ENCODE data around the gene HBG2. TPM values are rescaled to one million over a fixed set of nuclear protein-coding genes. Genes with fewer than 3 reads are reported as not detected.

Gene HBG2
- total and polyA plus RNA-seq, 5 donors from 2014 or later: not detected

DNA sequence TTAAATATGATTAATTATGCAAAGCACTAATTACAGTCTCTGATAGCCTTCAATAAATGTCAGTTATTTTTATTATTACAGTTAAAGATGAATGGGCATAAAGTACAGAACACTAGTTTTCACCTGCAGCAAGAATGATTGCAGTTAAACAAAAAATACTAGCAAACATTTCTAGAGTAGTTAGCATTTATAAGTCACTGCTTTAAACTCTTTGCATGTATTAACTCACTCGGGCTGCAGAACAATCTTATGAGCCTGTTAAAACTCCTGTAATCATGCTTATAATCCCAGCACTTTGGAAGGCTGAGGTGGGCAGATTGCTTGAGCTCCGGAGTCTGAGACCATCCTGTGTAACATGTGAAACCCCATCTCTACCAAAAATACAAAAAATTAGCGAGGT, 32.3 kb upstream of the HBG2 start:
- no peaks in the 10 kb centered on the region for H3K36me3 Mint-ChIP-seq
- no peaks in the 10 kb centered on the region for H3K4me1 ChIP-seq (ENCODE audit: control insufficient read depth, insufficient read depth, low read length, poor library complexity, severe bottlenecking)
- no peak overlapping the region for H3K27ac Mint-ChIP-seq
- no peak overlapping the region for H3K27ac ChIP-seq (ENCODE audit: insufficient read depth, low read length, poor library complexity, severe bottlenecking)
- no peaks in the 10 kb centered on the region for H3K9me3 ChIP-seq (ENCODE audit: control insufficient read depth in 2 of 2, low read length in 2 of 2)
- DNase-seq (no peak), ATAC-seq (ENCODE audit: low read depth in 2 of 2) (no peak)
- no peaks in the 10 kb centered on the region for H3K27me3 ChIP-seq (ENCODE audit: control insufficient read depth, insufficient read depth, low read length)
- H3K4me3 Mint-ChIP-seq: no peak overlapping the region
- H3K9me3 Mint-ChIP-seq: peaks cover 0 to 1% (median 0%) of the 10 kb centered on the region in 7 donors
- no peak overlapping the region for H3K4me3 ChIP-seq (ENCODE audit: low read depth, low read length)
- no peaks in the 10 kb centered on the region for H3K4me1 Mint-ChIP-seq
- peaks cover 5% of the 10 kb centered on the region for H3K27me3 Mint-ChIP-seq
- H3K36me3 ChIP-seq (ENCODE audit: control insufficient read depth, insufficient read depth, low read length): no peaks in the 10 kb centered on the region

DNA sequence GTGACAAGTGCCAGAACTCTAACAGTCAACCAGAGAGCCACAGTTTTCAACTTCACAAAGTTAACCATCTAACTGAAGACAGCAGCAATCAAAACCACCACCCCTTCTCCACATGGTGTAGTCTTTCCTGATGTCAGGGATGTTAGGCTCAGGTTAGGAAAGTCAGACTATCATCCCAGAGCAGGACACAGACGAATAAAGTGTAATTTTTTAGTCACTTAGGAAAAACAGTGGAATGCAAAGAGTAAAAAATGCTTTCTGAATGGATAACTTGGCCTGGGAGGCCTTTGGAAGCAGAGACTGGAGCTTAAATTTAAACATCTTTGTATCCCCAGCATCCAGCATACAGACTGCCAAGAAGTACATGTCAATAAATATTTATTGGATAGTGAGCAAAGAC, 31.8 kb upstream of the HBG2 start:
- no peak overlapping the region for H3K27ac Mint-ChIP-seq
- H3K9me3 Mint-ChIP-seq: peaks cover 0 to 1% (median 0%) of the 10 kb centered on the region in 7 donors
- Histone ChIP-seq H3K4me1 (ENCODE audit: control insufficient read depth, insufficient read depth, low read length, poor library complexity, severe bottlenecking) (no peaks in the 10 kb centered on the region), H3K36me3 (ENCODE audit: control insufficient read depth, insufficient read depth, low read length) (no peaks in the 10 kb centered on the region), H3K27ac (ENCODE audit: insufficient read depth, low read length, poor library complexity, severe bottlenecking) (no peak overlapping the region), H3K4me3 (ENCODE audit: low read depth, low read length) (no peak overlapping the region), H3K27me3 (ENCODE audit: control insufficient read depth, insufficient read depth, low read length) (no peaks in the 10 kb centered on the region), H3K9me3 (ENCODE audit: control insufficient read depth in 2 of 2, low read length in 2 of 2) (no peaks in the 10 kb centered on the region)
- DNase-seq (no peak), ATAC-seq (ENCODE audit: low read depth in 2 of 2) (no peak)
- H3K4me3 Mint-ChIP-seq: no peak overlapping the region
- peaks cover 5% of the 10 kb centered on the region for H3K27me3 Mint-ChIP-seq
- H3K36me3 Mint-ChIP-seq: no peaks in the 10 kb centered on the region
- no peaks in the 10 kb centered on the region for H3K4me1 Mint-ChIP-seq

DNA sequence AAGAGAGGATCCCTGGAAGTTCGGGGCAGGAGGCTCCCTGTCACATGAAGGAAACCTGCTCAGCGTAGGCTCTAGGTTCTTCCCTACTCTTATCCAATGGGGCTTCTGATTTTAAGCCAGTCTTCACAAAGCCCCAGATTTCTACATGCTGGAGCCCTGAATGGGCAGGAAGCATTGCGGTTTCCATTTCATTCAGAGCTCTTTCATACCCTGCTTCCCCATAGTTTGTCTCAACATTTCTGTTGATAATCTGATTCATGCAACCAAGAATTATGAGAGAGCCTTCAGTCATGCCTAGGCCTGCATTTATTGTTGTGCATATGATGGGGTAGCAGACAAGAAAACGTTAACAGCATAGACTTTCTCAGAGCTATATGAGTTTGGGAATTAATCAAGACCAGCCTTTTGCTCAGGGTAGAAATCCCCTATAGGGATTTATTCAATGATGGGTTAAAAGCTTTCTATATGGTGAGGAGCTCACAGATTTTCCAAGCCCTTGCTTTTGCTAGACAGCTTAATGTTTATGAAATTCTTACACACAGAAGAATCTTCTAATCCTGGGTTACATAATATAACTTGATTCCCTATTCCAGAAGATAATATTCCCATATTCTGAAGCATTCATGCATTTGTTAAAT, 31.2 kb upstream of the HBG2 start:
- H3K4me3 Mint-ChIP-seq: no peak overlapping the region
- ATAC-seq (ENCODE audit: low read depth in 2 of 2) (no peak), DNase-seq (no peak)
- Histone ChIP-seq H3K9me3 (ENCODE audit: control insufficient read depth in 2 of 2, low read length in 2 of 2) (no peaks in the 10 kb centered on the region), H3K4me3 (ENCODE audit: low read depth, low read length) (no peak overlapping the region), H3K36me3 (ENCODE audit: control insufficient read depth, insufficient read depth, low read length) (no peaks in the 10 kb centered on the region), H3K27ac (ENCODE audit: insufficient read depth, low read length, poor library complexity, severe bottlenecking) (no peak overlapping the region), H3K4me1 (ENCODE audit: control insufficient read depth, insufficient read depth, low read length, poor library complexity, severe bottlenecking) (no peaks in the 10 kb centered on the region), H3K27me3 (ENCODE audit: control insufficient read depth, insufficient read depth, low read length) (no peaks in the 10 kb centered on the region)
- no peaks in the 10 kb centered on the region for H3K36me3 Mint-ChIP-seq
- H3K27ac Mint-ChIP-seq: no peak overlapping the region
- H3K9me3 Mint-ChIP-seq: peaks cover 0 to 1% (median 0%) of the 10 kb centered on the region in 7 donors
- H3K27me3 Mint-ChIP-seq: peaks cover 5% of the 10 kb centered on the region
- no peaks in the 10 kb centered on the region for H3K4me1 Mint-ChIP-seq

DNA sequence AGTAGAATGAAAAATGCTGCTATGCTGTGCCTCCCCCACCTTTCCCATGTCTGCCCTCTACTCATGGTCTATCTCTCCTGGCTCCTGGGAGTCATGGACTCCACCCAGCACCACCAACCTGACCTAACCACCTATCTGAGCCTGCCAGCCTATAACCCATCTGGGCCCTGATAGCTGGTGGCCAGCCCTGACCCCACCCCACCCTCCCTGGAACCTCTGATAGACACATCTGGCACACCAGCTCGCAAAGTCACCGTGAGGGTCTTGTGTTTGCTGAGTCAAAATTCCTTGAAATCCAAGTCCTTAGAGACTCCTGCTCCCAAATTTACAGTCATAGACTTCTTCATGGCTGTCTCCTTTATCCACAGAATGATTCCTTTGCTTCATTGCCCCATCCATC, 30.1 kb upstream of the HBG2 start:
- Histone ChIP-seq H3K4me1 (ENCODE audit: control insufficient read depth, insufficient read depth, low read length, poor library complexity, severe bottlenecking) (no peaks in the 10 kb centered on the region), H3K9me3 (ENCODE audit: control insufficient read depth in 2 of 2, low read length in 2 of 2) (no peaks in the 10 kb centered on the region), H3K27ac (ENCODE audit: insufficient read depth, low read length, poor library complexity, severe bottlenecking) (no peak overlapping the region), H3K27me3 (ENCODE audit: control insufficient read depth, insufficient read depth, low read length) (no peaks in the 10 kb centered on the region), H3K4me3 (ENCODE audit: low read depth, low read length) (no peak overlapping the region), H3K36me3 (ENCODE audit: control insufficient read depth, insufficient read depth, low read length) (no peaks in the 10 kb centered on the region)
- ATAC-seq (ENCODE audit: low read depth in 2 of 2) (no peak), DNase-seq (no peak)
- H3K27me3 Mint-ChIP-seq: peaks cover 5% of the 10 kb centered on the region
- H3K4me1 Mint-ChIP-seq: no peaks in the 10 kb centered on the region
- H3K36me3 Mint-ChIP-seq: no peaks in the 10 kb centered on the region
- H3K4me3 Mint-ChIP-seq: no peak overlapping the region
- H3K9me3 Mint-ChIP-seq: peaks cover 0 to 1% (median 0%) of the 10 kb centered on the region in 7 donors
- H3K27ac Mint-ChIP-seq: no peak overlapping the region

DNA sequence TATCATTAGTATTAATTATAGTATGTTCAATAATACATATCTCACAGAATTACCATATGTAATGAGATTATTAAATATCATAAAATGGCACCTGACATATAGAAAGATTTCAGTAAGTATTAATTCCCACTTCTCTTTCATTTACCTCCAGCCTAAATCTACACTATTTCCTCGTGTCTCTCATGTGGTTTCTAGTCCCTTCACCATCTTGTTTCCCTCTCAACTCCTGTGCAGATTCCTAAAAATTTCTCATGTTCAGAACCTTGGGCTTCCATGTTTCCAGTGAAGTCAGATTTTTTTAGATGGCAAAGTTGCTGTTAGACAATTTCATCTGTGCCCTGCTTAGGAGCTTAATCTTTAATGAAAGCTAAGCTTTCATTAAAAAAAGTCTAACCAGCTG, 29.3 kb upstream of the HBG2 start:
- ATAC-seq (ENCODE audit: low read depth in 2 of 2): no peak
- no peaks in the 10 kb centered on the region for H3K27me3 ChIP-seq (ENCODE audit: control insufficient read depth, insufficient read depth, low read length)
- no peaks in the 10 kb centered on the region for H3K36me3 Mint-ChIP-seq
- H3K36me3 ChIP-seq (ENCODE audit: control insufficient read depth, insufficient read depth, low read length): no peaks in the 10 kb centered on the region
- peaks cover 5% of the 10 kb centered on the region for H3K27me3 Mint-ChIP-seq
- H3K9me3 ChIP-seq (ENCODE audit: control insufficient read depth in 2 of 2, low read length in 2 of 2): no peaks in the 10 kb centered on the region
- no peak overlapping the region for H3K4me3 Mint-ChIP-seq
- no peak overlapping the region for H3K27ac Mint-ChIP-seq
- H3K27ac ChIP-seq (ENCODE audit: insufficient read depth, low read length, poor library complexity, severe bottlenecking): no peak overlapping the region
- peaks cover 0 to 1% (median 0%) of the 10 kb centered on the region in 7 donors for H3K9me3 Mint-ChIP-seq
- no peak overlapping the region for H3K4me3 ChIP-seq (ENCODE audit: low read depth, low read length)
- H3K4me1 ChIP-seq (ENCODE audit: control insufficient read depth, insufficient read depth, low read length, poor library complexity, severe bottlenecking): no peaks in the 10 kb centered on the region
- DNase-seq: no peak
- H3K4me1 Mint-ChIP-seq: no peaks in the 10 kb centered on the region

DNA sequence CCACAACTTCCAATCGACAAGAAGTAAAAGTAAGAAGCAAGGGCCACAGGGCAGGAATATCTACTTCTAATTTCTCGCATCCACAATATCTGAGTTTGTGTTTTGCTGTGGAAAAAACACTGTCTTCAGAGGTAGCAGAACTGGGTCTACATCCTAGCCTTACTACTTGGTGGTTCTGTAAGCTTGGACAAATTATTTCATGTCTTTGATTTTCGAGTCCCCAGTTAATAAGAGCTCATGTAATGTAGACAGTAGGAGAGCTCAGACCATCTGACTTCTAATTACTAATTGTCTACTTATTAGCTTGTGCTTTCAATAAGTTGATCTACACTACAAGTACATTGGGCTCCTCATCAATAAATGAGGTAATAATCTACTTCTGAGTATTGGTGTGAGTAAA, 28.5 kb upstream of the HBG2 start:
- Mint-ChIP-seq H3K9me3 (peaks cover 0 to 1% (median 0%) of the 10 kb centered on the region in 7 donors), H3K36me3 (no peaks in the 10 kb centered on the region), H3K4me1 (no peaks in the 10 kb centered on the region), H3K27me3 (peaks cover 5% of the 10 kb centered on the region), H3K27ac (no peak overlapping the region), H3K4me3 (no peak overlapping the region)
- no peaks in the 10 kb centered on the region for H3K36me3 ChIP-seq (ENCODE audit: control insufficient read depth, insufficient read depth, low read length)
- no peak overlapping the region for H3K4me3 ChIP-seq (ENCODE audit: low read depth, low read length)
- H3K27ac ChIP-seq (ENCODE audit: insufficient read depth, low read length, poor library complexity, severe bottlenecking): no peak overlapping the region
- ATAC-seq (ENCODE audit: low read depth in 2 of 2): no peak
- no peaks in the 10 kb centered on the region for H3K4me1 ChIP-seq (ENCODE audit: control insufficient read depth, insufficient read depth, low read length, poor library complexity, severe bottlenecking)
- DNase-seq: no peak
- H3K27me3 ChIP-seq (ENCODE audit: control insufficient read depth, insufficient read depth, low read length): no peaks in the 10 kb centered on the region
- H3K9me3 ChIP-seq (ENCODE audit: control insufficient read depth in 2 of 2, low read length in 2 of 2): no peaks in the 10 kb centered on the region

DNA sequence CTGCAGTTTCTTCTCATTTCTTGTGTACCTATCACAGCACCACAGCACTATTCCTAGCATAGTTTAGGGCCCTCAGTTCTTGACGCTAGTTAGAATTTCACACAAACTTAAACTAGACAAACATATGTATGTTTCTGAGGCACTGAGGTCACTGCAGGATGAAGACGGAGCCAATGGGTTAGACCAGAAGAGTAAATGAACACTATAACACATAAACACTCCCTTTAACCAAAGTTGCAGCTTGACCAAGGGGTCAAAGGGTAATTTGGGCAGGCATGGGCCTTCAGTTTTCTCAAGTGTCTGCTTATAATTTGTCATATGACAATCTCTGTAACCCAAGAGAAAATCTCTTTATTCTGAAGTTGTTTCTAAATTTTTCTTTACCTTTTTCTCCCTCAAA, 28.0 kb upstream of the HBG2 start:
- Histone ChIP-seq H3K4me3 (ENCODE audit: low read depth, low read length) (no peak overlapping the region), H3K36me3 (ENCODE audit: control insufficient read depth, insufficient read depth, low read length) (no peaks in the 10 kb centered on the region), H3K27ac (ENCODE audit: insufficient read depth, low read length, poor library complexity, severe bottlenecking) (no peak overlapping the region), H3K4me1 (ENCODE audit: control insufficient read depth, insufficient read depth, low read length, poor library complexity, severe bottlenecking) (no peaks in the 10 kb centered on the region), H3K9me3 (ENCODE audit: control insufficient read depth in 2 of 2, low read length in 2 of 2) (no peaks in the 10 kb centered on the region), H3K27me3 (ENCODE audit: control insufficient read depth, insufficient read depth, low read length) (no peaks in the 10 kb centered on the region)
- Mint-ChIP-seq H3K27ac (no peak overlapping the region), H3K9me3 (peaks cover 0 to 1% (median 0%) of the 10 kb centered on the region in 7 donors), H3K36me3 (no peaks in the 10 kb centered on the region), H3K27me3 (peaks cover 5% of the 10 kb centered on the region), H3K4me1 (no peaks in the 10 kb centered on the region), H3K4me3 (no peak overlapping the region)
- ATAC-seq (ENCODE audit: low read depth in 2 of 2) (no peak), DNase-seq (no peak)

DNA sequence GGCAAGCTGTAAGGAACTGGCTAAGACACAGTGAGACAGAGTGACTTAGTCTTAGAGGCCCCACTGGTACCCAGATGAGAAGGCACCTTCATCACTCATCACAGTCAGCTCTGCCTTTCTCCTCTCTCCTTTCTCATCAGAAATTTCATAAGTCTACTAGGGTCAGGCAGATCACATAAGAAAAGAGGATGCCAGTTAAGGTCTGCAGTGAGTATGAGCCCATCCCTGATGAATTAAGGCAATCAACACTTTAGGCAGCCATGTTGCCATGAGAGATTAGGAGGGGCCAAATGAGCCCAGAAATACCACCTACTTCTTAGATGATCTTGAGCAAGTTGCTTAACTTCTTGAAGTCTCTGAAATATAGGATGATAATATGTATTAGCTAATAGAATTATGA, 27.0 kb upstream of the HBG2 start:
- no peaks in the 10 kb centered on the region for H3K4me1 Mint-ChIP-seq
- no peaks in the 10 kb centered on the region for H3K36me3 Mint-ChIP-seq
- no peak overlapping the region for H3K27ac Mint-ChIP-seq
- H3K27me3 Mint-ChIP-seq: peaks cover 5% of the 10 kb centered on the region
- no peaks in the 10 kb centered on the region for H3K27me3 ChIP-seq (ENCODE audit: control insufficient read depth, insufficient read depth, low read length)
- peaks cover 0 to 1% (median 0%) of the 10 kb centered on the region in 7 donors for H3K9me3 Mint-ChIP-seq
- DNase-seq: no peak
- H3K4me3 Mint-ChIP-seq: no peak overlapping the region
- no peaks in the 10 kb centered on the region for H3K36me3 ChIP-seq (ENCODE audit: control insufficient read depth, insufficient read depth, low read length)
- no peaks in the 10 kb centered on the region for H3K4me1 ChIP-seq (ENCODE audit: control insufficient read depth, insufficient read depth, low read length, poor library complexity, severe bottlenecking)
- no peak for ATAC-seq (ENCODE audit: low read depth in 2 of 2)
- H3K4me3 ChIP-seq (ENCODE audit: low read depth, low read length): no peak overlapping the region
- no peak overlapping the region for H3K27ac ChIP-seq (ENCODE audit: insufficient read depth, low read length, poor library complexity, severe bottlenecking)
- no peaks in the 10 kb centered on the region for H3K9me3 ChIP-seq (ENCODE audit: control insufficient read depth in 2 of 2, low read length in 2 of 2)

Data from CD4-positive, CD25-positive, alpha-beta regulatory T cell (primary cell).